ENCODE measurements around the gene EPHA2. TPM values are rescaled to one million over a fixed set of nuclear protein-coding genes. Genes with fewer than 3 reads are reported as not detected.
A peak's percentile ranks its signal among the peaks of the same experiment; 100 is the strongest.

EPHA2 gene
- total RNA-seq, 1 experiment from 2014 or later, result 248 TPM

DNA sequence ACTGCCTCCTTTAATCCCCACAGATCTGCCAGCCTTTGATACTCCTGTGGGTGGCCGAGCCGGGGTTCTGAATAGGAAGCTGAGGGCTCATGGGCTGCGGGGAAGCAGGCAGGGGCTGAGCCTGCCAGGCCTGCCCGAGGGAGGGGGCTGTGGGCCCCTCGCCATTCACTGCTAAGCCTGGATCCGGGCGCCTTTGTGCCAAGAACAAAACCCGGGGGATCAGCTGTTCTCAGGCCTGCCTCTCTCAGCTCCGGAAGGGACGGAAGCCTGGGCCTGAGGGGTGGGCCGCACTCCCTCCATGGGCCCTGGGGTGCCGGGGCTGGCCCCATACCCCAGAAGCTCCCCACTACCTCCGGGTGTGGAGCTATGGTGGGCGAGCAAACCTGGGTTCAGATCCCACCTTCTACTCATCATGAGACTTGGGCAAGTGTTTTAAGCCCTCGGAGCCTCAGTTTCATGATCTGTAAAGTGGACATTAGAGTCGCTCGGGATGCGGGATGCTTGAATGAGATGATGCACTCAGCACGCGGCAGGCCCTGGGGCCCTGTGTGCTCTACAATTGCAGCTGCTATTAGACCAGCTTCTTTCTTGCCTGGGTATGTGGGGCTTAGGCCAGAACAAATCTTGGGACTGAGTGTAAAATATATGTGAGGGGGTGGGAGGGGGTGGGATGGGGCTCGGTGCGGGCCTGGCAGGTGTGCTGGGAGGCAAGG lies 19.2 kb upstream of the EPHA2 start:
- DNase-seq (ENCODE audit: unreplicated experiment), result no peak
- H3K4me1 Mint-ChIP-seq (ENCODE audit: insufficient read depth, unreplicated experiment), result peaks cover 52% of the 10 kb centered on the region
- BruUV-seq (replicated peaks), result no TSS peak
- no peaks in the 10 kb centered on the region for H3K27me3 Mint-ChIP-seq (ENCODE audit: insufficient read depth, unreplicated experiment)
- peak overlapping the region; percentile 71 for H3K27ac Mint-ChIP-seq (ENCODE audit: low read depth, unreplicated experiment)
- CTCF ChIA-PET, result interaction anchor here (1.0 to 1.4 kb wide), 3 partner anchors 22 to 97 kb away, joined by 3 to 5 read pairs (median 4); no protein-coding TSS in a partner anchor
- no peaks in the 10 kb centered on the region for H3K9me3 Mint-ChIP-seq (ENCODE audit: unreplicated experiment)
- intact Hi-C loops (cut with micrococcal nuclease), result no loop called here
- H3K36me3 Mint-ChIP-seq (ENCODE audit: insufficient read depth, unreplicated experiment), result peaks cover 6% of the 10 kb centered on the region
- TF ChIP-seq, protein P1, sequence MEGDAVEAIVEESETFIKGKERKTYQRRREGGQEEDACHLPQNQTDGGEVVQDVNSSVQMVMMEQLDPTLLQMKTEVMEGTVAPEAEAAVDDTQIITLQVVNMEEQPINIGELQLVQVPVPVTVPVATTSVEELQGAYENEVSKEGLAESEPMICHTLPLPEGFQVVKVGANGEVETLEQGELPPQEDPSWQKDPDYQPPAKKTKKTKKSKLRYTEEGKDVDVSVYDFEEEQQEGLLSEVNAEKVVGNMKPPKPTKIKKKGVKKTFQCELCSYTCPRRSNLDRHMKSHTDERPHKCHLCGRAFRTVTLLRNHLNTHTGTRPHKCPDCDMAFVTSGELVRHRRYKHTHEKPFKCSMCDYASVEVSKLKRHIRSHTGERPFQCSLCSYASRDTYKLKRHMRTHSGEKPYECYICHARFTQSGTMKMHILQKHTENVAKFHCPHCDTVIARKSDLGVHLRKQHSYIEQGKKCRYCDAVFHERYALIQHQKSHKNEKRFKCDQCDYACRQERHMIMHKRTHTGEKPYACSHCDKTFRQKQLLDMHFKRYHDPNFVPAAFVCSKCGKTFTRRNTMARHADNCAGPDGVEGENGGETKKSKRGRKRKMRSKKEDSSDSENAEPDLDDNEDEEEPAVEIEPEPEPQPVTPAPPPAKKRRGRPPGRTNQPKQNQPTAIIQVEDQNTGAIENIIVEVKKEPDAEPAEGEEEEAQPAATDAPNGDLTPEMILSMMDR (IDR thresholded peaks at IDR 0.05; ENCODE audit: unreplicated experiment), result no peak
- H3K4me3 Mint-ChIP-seq (ENCODE audit: unreplicated experiment), result no peak overlapping the region
- POLR2A ChIA-PET, result interaction anchor here (0.7 to 5.6 kb wide), 10 partner anchors 8 to 68 kb away, joined by 3 to 66 read pairs (median 4); partner anchors contain the start of gene EPHA2

DNA sequence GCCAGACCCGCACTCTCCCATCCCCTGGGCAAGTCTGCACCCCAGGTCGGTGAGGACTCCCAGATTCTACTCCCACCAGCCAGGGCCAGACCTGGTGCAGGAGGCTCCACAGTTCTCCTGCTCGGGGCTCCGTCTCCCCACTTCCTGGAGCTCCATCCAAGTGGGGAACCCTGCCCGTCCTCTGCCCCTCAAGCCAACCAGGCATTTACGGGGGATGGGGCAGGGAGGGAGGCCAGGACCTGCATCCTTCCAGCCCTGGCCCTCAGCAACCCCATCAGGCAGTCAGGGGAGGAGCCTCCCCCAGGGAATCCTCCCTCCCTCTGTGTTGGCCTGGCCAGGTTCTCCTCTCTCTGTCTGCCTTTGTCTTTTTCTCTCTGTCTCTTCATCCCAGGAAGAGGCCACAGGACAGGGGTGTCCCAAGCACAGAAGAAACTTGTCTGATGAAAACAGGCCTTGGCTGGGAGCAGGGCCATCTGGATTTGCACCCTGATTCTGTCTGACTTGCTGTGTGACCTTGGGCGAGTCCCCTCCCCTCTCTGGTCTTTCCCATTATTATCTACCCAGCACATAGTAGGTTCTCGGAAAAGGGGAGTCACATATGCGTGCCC lies 18.5 kb upstream of the EPHA2 start:
- peaks cover 51% of the 10 kb centered on the region for H3K4me1 Mint-ChIP-seq (ENCODE audit: insufficient read depth, unreplicated experiment)
- TF ChIP-seq, protein P1 (IDR thresholded peaks at IDR 0.05; ENCODE audit: unreplicated experiment), result no peak
- H3K9me3 Mint-ChIP-seq (ENCODE audit: unreplicated experiment), result no peaks in the 10 kb centered on the region
- CTCF ChIA-PET, result interaction anchor here (0.7 to 1.1 kb wide), 2 partner anchors 13 to 96 kb away, joined by 4 read pairs; no protein-coding TSS in a partner anchor
- POLR2A ChIA-PET, result interaction anchor here (0.7 to 5.6 kb wide), 9 partner anchors 9 to 68 kb away, joined by 3 to 66 read pairs (median 4); partner anchors contain the start of gene EPHA2
- peaks cover 6% of the 10 kb centered on the region for H3K36me3 Mint-ChIP-seq (ENCODE audit: insufficient read depth, unreplicated experiment)
- peak overlapping the region; percentile 99 for H3K27ac Mint-ChIP-seq (ENCODE audit: low read depth, unreplicated experiment)
- H3K27me3 Mint-ChIP-seq (ENCODE audit: insufficient read depth, unreplicated experiment), result no peaks in the 10 kb centered on the region
- intact Hi-C loops (cut with micrococcal nuclease), result no loop called here
- H3K4me3 Mint-ChIP-seq (ENCODE audit: unreplicated experiment), result no peak overlapping the region
- BruUV-seq (replicated peaks), result no TSS peak
- peak; percentile 39 for DNase-seq (ENCODE audit: unreplicated experiment)

GRCh38 chr1:16173447-16174260 lies 17.8 kb upstream of the EPHA2 start:
- Mint-ChIP-seq H3K4me1 (ENCODE audit: insufficient read depth, unreplicated experiment) (peaks cover 44% of the 10 kb centered on the region), H3K36me3 (ENCODE audit: insufficient read depth, unreplicated experiment) (peaks cover 6% of the 10 kb centered on the region), H3K4me3 (ENCODE audit: unreplicated experiment) (peak overlapping the region; percentile 59), H3K9me3 (ENCODE audit: unreplicated experiment) (no peaks in the 10 kb centered on the region), H3K27me3 (ENCODE audit: insufficient read depth, unreplicated experiment) (no peaks in the 10 kb centered on the region), H3K27ac (ENCODE audit: low read depth, unreplicated experiment) (peak overlapping the region; percentile 99)
- peak; percentile 89 for DNase-seq (ENCODE audit: unreplicated experiment)
- ChIA-PET CTCF (interaction anchor here (0.7 to 1.0 kb wide), 2 partner anchors 13 to 14 kb away, joined by 3 to 4 read pairs; no protein-coding TSS in a partner anchor), POLR2A (interaction anchor here (0.6 to 5.6 kb wide), 15 partner anchors 9 to 723 kb away, joined by 3 to 66 read pairs (median 4); partner anchors contain the start of gene EPHA2)
- intact Hi-C loops (cut with micrococcal nuclease), result no loop called here
- TF ChIP-seq, protein P1 (IDR thresholded peaks at IDR 0.05; ENCODE audit: unreplicated experiment), result no peak
- TSS peak; percentile 25 for BruUV-seq (replicated peaks)

Data from MCF 10A (cell line).